ENCODE results near the gene PRKN.

GRCh38 chr6:161507375-161507774 lies 1220.2 kb downstream of the PRKN start:
- TF ChIP-seq CTCF (IDR thresholded peaks at IDR 0.05) (no peak), POLR2A (IDR thresholded peaks at IDR 0.05) (no peak), POLR2AphosphoS5 (IDR thresholded peaks at IDR 0.05) (no peak), EP300 (IDR thresholded peaks at IDR 0.05; ENCODE audit: low read depth) (no peak)
